Retinal pigment epithelial cell (primary cell): ENCODE measurements around the gene KRT78.

ENCODE experiments used
- DNase-seq: peaks from one replicate; pipeline ENCODE4 v3.0.0-alpha.2; 2010; ENCODE audit warnings: low read depth
- H3K4me3 ChIP-seq: 2 replicates; pipeline ENCODE4 v1.5.1; 2011; ENCODE audit warnings: mild to moderate bottlenecking, low read length, control low read depth, moderate library complexity
- TF ChIP-seq, protein P1 (sequence below): conservative IDR thresholded peaks from 2 replicates; pipeline ENCODE4 v1.5.1; 2011; ENCODE audit warnings: low read depth, low read length, control low read depth, inconsistent platforms

Gene KRT78

DNA sequence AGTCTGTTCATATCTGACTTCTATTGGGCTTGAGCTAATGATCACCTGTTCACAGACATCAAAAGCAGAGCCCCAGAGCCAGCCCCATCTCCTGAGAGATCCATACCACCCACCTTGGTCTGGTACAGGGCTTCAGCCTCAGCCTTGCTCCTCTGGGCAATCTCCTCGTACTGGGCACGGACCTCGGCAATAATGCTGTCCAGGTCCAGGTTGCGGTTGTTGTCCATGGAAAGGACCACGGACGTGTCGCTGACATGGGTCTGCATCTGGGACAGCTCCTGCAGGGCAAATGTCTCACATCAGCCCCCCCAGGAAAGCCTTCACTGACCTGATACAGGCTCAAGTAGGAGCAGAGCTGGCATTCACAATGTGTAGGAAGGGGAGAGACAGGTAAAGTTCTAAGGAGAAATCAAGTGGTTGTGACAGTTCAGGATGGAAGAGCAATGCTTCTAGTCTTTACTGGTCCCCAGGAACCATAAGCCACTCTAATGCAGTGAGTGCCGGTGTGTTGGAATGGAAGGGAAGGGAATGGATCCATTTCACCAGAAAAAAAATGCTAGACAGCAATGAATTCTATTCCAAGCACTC, 40.1 kb downstream of the KRT78 start:
- DNase-seq, result no peak
- TF ChIP-seq, protein P1, sequence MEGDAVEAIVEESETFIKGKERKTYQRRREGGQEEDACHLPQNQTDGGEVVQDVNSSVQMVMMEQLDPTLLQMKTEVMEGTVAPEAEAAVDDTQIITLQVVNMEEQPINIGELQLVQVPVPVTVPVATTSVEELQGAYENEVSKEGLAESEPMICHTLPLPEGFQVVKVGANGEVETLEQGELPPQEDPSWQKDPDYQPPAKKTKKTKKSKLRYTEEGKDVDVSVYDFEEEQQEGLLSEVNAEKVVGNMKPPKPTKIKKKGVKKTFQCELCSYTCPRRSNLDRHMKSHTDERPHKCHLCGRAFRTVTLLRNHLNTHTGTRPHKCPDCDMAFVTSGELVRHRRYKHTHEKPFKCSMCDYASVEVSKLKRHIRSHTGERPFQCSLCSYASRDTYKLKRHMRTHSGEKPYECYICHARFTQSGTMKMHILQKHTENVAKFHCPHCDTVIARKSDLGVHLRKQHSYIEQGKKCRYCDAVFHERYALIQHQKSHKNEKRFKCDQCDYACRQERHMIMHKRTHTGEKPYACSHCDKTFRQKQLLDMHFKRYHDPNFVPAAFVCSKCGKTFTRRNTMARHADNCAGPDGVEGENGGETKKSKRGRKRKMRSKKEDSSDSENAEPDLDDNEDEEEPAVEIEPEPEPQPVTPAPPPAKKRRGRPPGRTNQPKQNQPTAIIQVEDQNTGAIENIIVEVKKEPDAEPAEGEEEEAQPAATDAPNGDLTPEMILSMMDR, result no peak
- no peak overlapping the region for H3K4me3 ChIP-seq

DNA sequence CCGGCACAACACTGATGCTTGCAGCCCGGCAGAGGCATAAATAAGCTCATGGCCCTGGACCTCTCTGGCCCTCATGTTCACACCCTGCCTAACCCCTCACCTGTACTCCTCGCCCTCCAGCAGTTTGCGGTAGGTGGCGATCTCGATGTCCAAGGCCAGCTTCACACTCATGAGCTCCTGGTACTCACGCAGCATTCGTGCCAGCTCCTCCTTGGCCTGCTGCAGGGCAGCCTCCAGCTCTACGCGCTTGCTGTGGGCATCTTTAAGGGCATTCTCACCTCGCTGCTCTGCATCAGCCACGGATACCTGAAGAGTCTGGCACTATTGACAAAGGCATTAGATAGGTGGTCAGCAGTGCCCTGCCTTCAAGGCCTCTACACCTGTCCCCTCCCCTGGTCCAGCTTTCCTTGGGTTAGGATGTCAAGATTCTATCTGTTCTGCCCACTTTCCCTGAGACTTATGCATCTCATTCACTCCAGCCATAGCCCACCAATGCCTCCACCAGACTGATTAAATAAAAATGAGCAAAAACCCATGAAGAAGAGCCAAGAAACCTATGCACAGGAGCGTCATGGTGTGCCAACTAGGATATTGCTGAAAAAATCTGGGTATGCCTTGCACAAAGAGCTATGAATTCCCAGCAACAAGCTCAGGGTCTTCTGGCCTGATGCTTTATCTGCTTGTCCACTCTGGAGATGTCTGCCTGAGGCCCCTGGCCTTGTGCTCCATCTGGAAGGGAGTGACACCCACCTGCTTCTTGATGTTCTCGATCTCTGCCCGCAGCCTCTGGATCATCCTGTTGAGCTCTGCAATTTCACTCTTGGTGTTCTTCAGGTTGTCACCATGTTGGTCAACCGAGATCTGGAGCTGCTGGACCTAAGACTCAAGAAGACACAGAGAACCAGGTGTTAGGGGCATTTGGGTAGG, 41.0 kb downstream of the KRT78 start:
- DNase-seq, result no peak
- H3K4me3 ChIP-seq, result no peak overlapping the region
- TF ChIP-seq, protein P1, result no peak

DNA sequence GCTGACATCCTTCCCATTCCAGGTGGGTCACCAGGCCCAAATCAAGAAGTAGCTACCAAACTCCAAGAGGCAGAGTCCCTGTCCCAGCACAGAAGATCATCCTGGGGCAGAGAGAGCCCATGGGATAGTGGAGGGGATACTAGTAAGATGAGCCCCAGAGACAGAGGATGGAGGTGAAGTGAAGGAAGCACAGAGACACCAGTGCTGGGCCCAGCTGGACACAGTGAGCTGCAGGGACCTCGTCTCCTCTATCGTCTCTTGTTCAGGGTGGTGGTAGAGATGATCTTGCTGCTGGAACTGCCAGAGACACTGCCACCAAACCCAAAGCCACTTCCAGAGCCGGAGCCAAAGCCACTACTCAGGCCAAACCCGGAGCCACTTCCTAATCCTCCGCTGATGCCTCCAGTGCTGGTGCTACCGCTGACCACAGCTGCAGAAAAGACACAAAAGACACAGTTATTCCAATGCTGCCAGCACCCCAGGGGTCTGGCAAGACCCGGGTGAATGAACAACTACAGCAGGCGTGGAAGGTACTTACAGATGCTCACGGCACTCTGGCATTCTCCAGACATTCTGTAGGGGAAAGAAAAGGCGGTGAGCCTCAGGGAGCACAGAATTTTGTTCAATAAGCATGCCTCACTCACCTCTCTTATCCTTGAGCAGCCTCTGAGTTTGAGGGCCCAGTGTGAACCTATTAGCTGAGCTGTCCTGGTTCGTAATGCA, 41.8 kb downstream of the KRT78 start:
- TF ChIP-seq, protein P1, result no peak
- no peak for DNase-seq
- H3K4me3 ChIP-seq, result no peak overlapping the region

DNA sequence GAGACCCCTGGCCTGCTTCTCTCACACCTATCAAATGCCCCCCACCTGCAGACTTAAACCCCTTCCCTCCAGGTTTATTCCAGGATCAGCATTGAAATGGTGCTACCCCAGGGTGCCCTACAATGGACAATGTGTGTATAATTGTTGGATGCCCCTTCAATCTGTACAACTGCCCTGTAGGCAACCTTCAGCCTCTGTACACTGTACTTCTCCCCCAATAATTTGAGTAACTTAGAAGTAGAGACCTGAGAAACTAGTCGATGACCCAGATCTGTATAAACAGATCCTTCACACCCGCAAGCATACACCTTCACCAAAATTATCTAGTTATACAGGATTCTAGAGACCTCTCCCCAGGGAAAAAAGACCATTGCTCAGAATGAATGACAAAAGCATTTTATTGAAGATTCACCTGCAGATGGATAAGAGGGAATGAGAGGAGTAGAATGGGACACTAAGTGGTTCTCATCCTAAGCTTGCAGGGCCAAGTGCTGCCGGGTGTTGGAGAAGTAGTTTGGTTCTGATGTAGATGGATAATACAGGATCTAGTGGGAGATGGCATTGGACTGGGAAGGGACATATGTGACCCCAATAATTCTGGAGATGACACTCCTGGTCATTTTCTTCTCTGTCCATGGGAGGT, 42.5 kb downstream of the KRT78 start:
- no peak overlapping the region for H3K4me3 ChIP-seq
- TF ChIP-seq, protein P1, result no peak
- DNase-seq, result no peak

DNA sequence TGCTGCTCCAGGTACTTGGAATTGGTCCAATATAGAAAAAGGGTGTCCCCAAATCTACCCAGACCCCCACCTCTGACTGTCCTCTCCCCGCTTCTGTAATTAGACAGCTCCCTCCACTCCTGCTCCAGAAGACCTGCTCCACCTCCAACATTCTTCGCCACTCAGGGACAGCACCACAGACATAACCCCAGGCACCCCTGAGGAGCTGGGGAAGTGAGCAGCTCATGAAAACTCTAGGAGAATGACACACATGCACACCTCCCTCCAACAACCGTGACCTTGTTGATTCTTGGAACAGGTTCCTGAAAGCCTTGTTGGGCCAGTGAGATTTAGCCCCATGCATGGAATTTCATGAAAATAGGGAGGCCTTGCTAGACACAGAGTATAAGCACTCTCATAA, 43.1 kb downstream of the KRT78 start:
- H3K4me3 ChIP-seq, result no peak overlapping the region
- DNase-seq, result no peak
- TF ChIP-seq, protein P1, result no peak

DNA sequence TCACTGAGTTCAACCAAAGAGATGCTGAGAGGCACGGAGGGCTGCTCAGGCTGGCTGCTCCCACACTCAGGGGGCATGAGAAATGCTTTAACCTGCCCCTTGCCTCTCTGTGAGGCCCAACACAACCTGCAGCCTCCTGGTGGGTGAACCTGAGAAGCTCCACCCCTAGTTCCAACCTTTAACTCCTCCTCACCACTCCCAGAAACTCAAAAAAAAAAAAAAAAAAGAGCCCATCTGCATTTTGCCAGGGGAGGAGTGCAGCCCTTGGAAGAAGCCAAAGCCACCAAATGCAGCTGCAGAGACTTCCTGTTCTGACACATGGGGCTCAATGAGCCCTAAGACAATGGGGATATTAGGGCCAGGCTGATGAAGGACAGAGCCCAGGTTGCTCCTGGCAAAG, 43.8 kb downstream of the KRT78 start:
- no peak for DNase-seq
- no peak overlapping the region for H3K4me3 ChIP-seq
- TF ChIP-seq, protein P1, result no peak
